NOMO-1 treated with dmso at 0.1 percent for 144 hours (cell line): ENCODE measurements around the gene MZT2B.
"Not testable (repeated sequence)": the region's sequence is repeated elsewhere in the genome, so short reads cannot be mapped to it uniquely, and the experiment has no call there.

Source experiments
- DNase-seq: peaks from one replicate; lab custom pipeline; 2025; ENCODE audit not compliant: unreplicated experiment; lab: John Stamatoyannopoulos, UW

The MZT2B gene

GRCh38 chr2:130152136-130152815 is 29.8 kb upstream of the MZT2B start:
- DNase-seq, result not testable (repeated sequence)

GRCh38 chr2:130152816-130153595 is 29.1 kb upstream of the MZT2B start:
- no peak for DNase-seq

- DNase-seq, result not testable (repeated sequence)
These were observed 28.2 kb upstream of the MZT2B start for GRCh38 chr2:130153721-130154422.

- not testable (repeated sequence) for DNase-seq
These were observed 27.7 kb upstream of the MZT2B start for GRCh38 chr2:130154423-130154770.

GRCh38 chr2:130154773-130155765 is 27.0 kb upstream of the MZT2B start:
- DNase-seq, result no peak

- not testable (repeated sequence) for DNase-seq
These were observed 26.0 kb upstream of the MZT2B start for GRCh38 chr2:130155956-130156623.

- DNase-seq, result no peak
These were observed 25.4 kb upstream of the MZT2B start for GRCh38 chr2:130156624-130157004.

- not testable (repeated sequence) for DNase-seq
These were observed 24.7 kb upstream of the MZT2B start for GRCh38 chr2:130157354-130157753.

- not testable (repeated sequence) for DNase-seq
These were observed 24.1 kb upstream of the MZT2B start for GRCh38 chr2:130157825-130158514.

GRCh38 chr2:130158631-130159030 is 23.4 kb upstream of the MZT2B start:
- DNase-seq, result no peak

GRCh38 chr2:130159376-130159775 is 22.7 kb upstream of the MZT2B start:
- DNase-seq, result not testable (repeated sequence)

- DNase-seq, result no peak
These were observed 21.9 kb upstream of the MZT2B start for GRCh38 chr2:130160131-130160530.

- DNase-seq, result not testable (repeated sequence)
These were observed 21.0 kb upstream of the MZT2B start for GRCh38 chr2:130160838-130161705.

GRCh38 chr2:130162486-130162885 is 19.6 kb upstream of the MZT2B start:
- not testable (repeated sequence) for DNase-seq

GRCh38 chr2:130162968-130163367 is 19.1 kb upstream of the MZT2B start:
- DNase-seq, result no peak

GRCh38 chr2:130165293-130166016 is 16.6 kb upstream of the MZT2B start:
- DNase-seq, result no peak

- not testable (repeated sequence) for DNase-seq
These were observed 15.5 kb upstream of the MZT2B start for GRCh38 chr2:130166611-130167010.

GRCh38 chr2:130169163-130169562 is 12.9 kb upstream of the MZT2B start:
- DNase-seq, result not testable (repeated sequence)
